Transverse colon (tissue), 4 donors: Measurements from ENCODE around the gene APOBEC3C. TPM values are rescaled to one million over a fixed set of nuclear protein-coding genes. Genes with fewer than 3 reads are reported as not detected.
"Not testable (repeated sequence)": the region's sequence is repeated elsewhere in the genome, so short reads cannot be mapped to it uniquely, and the experiment has no call there.

Source experiments
- DNase-seq: peaks from one replicate; pipeline ENCODE4 v3.0.0-alpha.2; 2019
- H3K27ac ChIP-seq, 4 donors: fragments of 200-600 bp; sonication (generic); 2 replicates each; pipeline ENCODE4 v1.5.1; 2016 to 2018; ENCODE audit warnings: inconsistent platforms in 4 of 4
- H3K27me3 ChIP-seq: fragments of 200-600 bp; sonication (generic); 2 replicates; pipeline ENCODE4 v1.5.1; 2017; ENCODE audit warnings: inconsistent platforms
- H3K36me3 ChIP-seq, 4 donors: fragments of 200-600 bp; sonication (generic); 2 replicates each; pipeline ENCODE4 v1.5.1; 2017 to 2019; ENCODE audit warnings: inconsistent platforms in 4 of 4
- H3K4me1 ChIP-seq, 4 donors: fragments of 200-600 bp; sonication (generic); 2 replicates each; pipeline ENCODE4 v1.5.1; 2017 to 2020; ENCODE audit warnings: inconsistent platforms in 4 of 4
- H3K4me3 ChIP-seq, 4 donors: fragments of 200-600 bp; sonication (generic); 1 replicate in 1 of 4; 2 replicates in 3 of 4; pipeline versions ENCODE4 v1.5.1 to v1.6.1; 2017 to 2019; ENCODE audit warnings: inconsistent platforms in 4 of 4
- H3K9me3 ChIP-seq, 2 donors: fragments of 200-600 bp; sonication (generic); 2 replicates each; pipeline ENCODE4 v1.5.1; 2017 to 2019; ENCODE audit warnings: inconsistent platforms in 2 of 2
- CTCF ChIP-seq, 5 experiments: fragments of 200-600 bp in 3 of 5; fragments of 450-650 bp in 2 of 5; sonication (generic) in 3 of 5; IDR thresholded peaks; 1 replicate in 2 of 5; 2 replicates in 3 of 5; pipeline ENCODE4 v1.5.1; 2016 to 2017; ENCODE audit warnings: antibody characterized with exemption in 5 of 5, inconsistent platforms in 3 of 5, mild to moderate bottlenecking in 2 of 5, moderate library complexity in 1 of 5
- EP300 ChIP-seq: sonication (generic); formaldehyde crosslinking; IDR thresholded peaks from one replicate; pipeline ENCODE4 v1.6.1; 2017; ENCODE audit warnings: antibody characterized with exemption, low read depth
- POLR2A ChIP-seq: fragments of 450-650 bp; IDR thresholded peaks from one replicate; pipeline ENCODE4 v1.6.1; 2016; ENCODE audit warnings: antibody characterized with exemption, mild to moderate bottlenecking, moderate library complexity
- POLR2AphosphoS5 ChIP-seq, 3 donors: sonication (generic); formaldehyde crosslinking; IDR thresholded peaks; one replicate each; pipeline ENCODE4 v1.6.1; 2016; ENCODE audit warnings: antibody characterized with exemption in 3 of 3
- WGBS, 2 donors: methylation state at CpG; one replicate each; pipeline ENCODE4 v1.1.5; 2018; ENCODE audit warnings: low coverage in 1 of 2; 5-methylcytosine and 5-hydroxymethylcytosine counted together
- in situ Hi-C, 4 donors: fragments of 200-750 bp; cut with MboI; loops; one replicate each; pipeline versions ENCODE4 v1.15.0 to v1.15.1; 2017; ENCODE audit warnings: low sequenced_read_pairs in 3 of 4, low pct_ligation_motif_present in 1 of 4, low pct_unique_long_range_greater_than_20kb in 1 of 4
- intact Hi-C: fragments of 100-400 bp; cut with DNase I; formaldehyde crosslinking; loops from one replicate; pipeline ENCODE4 v1.15.1; 2023; ENCODE audit warnings: low total_unique reads
- total RNA-seq, 4 donors: library from RNA; depleted of rRNA; stranded (reverse); fragments of >200 nt; gene quantifications; one replicate each; pipeline ENCODE4 v1.1.0, GENCODE V29; 2016

The APOBEC3C gene
- total RNA-seq, 4 donors from 2014 or later, result 1.2 to 9.1 (median 7.5) TPM

DNA sequence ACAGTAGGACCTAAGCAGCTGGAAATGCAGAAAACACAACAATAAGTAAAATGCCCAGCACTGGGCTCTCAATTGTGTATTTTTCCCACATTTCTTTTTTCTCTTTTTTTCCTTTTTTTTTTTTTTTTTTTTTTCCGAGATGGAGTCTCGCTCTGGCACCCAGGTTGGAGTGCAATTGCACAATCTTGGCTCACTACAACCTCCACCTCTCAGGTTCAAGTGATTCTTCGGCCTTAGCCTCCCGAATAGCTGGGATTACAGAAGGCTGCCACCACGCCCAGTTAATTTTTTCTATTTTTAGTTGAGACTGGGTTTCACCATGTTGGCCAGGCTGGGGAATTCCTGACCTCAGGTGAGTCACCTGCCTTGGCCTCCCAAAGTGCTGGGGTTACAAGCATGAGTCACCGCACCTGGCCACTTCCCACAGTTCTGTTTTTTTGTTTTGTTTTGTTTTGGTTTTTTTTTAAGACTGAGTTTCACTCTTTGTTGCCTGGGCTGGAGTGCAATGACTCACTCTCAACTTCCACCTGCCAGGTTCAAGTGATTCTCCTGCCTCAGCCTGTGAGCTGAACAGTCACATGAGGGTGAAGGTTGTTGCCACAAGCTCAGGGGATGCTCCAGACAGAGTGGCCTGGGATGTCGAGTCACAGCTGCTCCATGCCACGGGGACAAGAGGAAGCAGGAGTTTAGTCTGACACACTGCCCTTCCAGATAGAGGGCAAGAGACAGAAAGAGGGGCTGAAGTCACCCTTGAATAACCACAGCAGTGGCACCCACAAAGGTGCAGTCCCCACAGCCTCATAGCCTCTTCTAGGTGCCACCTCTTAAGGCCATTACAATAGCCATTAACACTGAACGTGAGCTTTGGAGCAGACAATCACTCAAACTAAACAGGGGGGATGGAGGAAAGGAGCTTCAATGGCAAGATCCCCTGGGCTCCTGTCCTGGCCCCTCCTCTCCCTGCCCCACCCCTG is 29.0 kb upstream of the APOBEC3C start:
- H3K4me3 ChIP-seq, H3K36me3 ChIP-seq, H3K27me3 ChIP-seq, in situ Hi-C loops, H3K9me3 ChIP-seq: not testable (repeated sequence)
- TF ChIP-seq POLR2AphosphoS5 (IDR thresholded peaks at IDR 0.05), result peak in 1 of 3 donors; percentile 47
- peaks cover 0 to 28% (median 13%) of the 10 kb centered on the region in 4 donors for H3K4me1 ChIP-seq
- WGBS, 2 donors, result 48% methylated on average over 9 of the region's 9 CpGs; no CpG with 5 or more reads in 1 of the 2 donors
- peak overlapping the region in 3 of 4 donors; percentile 10 to 61 (median 24) for H3K27ac ChIP-seq
- peak; percentile 78 for DNase-seq
- intact Hi-C loops, result loop anchor here (5.0 kb wide), 1 partner anchor 118 kb away; no protein-coding TSS in a partner anchor

DNA sequence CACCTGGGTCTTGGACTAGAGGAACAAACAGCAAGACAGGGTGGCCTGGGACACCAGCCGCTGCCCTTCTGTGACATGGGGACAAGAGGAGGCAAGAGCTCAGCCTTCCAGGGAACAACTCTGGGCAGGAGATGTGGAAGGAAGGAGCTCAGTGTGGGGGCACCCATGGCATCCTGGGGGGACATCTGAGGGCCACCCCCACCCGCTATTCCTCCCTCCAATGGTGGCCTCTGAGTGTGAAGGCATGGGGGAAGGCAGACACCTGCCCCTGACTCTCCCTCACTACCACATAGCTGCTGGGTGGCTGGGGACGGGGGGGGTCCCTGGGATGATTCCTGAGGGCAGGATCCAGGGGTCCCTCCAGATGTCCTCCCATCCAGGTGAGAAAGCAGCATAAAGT is 27.4 kb upstream of the APOBEC3C start:
- no peak for DNase-seq
- Histone ChIP-seq H3K27me3 (no peaks in the 10 kb centered on the region), H3K27ac (no peak overlapping the region), H3K4me1 (peaks cover 0 to 14% (median 6%) of the 10 kb centered on the region in 4 donors), H3K4me3 (no peak overlapping the region), H3K36me3 (no peaks in the 10 kb centered on the region), H3K9me3 (no peaks in the 10 kb centered on the region)
- intact Hi-C loops (no loop called here), in situ Hi-C loops (no loop called here)
- no peak for TF ChIP-seq POLR2AphosphoS5 (IDR thresholded peaks at IDR 0.05)
- no peak for TF ChIP-seq EP300
- TF ChIP-seq CTCF (IDR thresholded peaks at IDR 0.05), result no peak
- TF ChIP-seq POLR2A, result no peak
- WGBS, 2 donors, result 100% methylated on average over 2 of the region's 3 CpGs; no CpG with 5 or more reads in 1 of the 2 donors

DNA sequence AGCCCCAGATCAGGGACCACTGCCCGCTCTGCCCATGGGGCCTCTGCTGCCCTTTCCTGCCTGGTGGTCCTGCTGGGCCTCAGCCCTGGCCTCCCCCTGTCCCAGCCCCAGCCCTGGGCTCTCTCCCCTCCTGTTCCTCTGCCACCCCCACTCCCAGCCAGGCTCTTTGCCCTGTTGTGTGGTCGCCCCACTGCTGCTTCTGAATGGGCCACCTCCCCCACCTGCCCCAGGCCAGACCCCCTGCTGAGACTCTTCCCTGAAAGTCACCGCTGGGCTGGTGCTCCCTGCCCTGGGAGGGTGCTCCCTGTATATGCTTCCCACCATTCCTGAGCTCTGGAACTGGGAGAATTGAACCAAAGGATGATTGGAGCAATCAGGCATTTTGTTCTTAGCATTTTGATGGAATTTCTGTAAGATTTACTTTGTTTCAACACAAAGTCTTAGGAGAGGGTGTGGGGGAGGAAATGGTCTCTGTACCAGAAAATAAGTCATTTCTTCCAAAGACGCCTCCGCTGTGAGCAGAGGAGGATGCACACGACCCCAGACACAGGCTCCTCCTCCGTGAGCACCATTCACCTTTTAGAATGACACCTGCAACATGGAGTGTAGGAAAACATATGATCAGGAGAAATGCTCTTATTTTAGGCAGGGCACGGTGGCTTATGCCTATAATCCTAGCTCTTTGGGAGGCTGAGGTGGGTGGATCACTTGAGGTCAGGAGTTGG is 26.7 kb upstream of the APOBEC3C start:
- no peaks in the 10 kb centered on the region for H3K27me3 ChIP-seq
- WGBS, 2 donors, result 93 to 94% methylated on average over 5 to 8 of the region's 8 CpGs
- H3K4me1 ChIP-seq, result peaks cover 0 to 7% (median 4%) of the 10 kb centered on the region in 4 donors
- in situ Hi-C loops (no loop called here), intact Hi-C loops (no loop called here)
- no peak for DNase-seq
- no peaks in the 10 kb centered on the region for H3K9me3 ChIP-seq
- H3K4me3 ChIP-seq, result no peak overlapping the region
- no peak overlapping the region for H3K27ac ChIP-seq
- TF ChIP-seq POLR2AphosphoS5 (IDR thresholded peaks at IDR 0.05) (no peak), POLR2A (no peak), EP300 (no peak), CTCF (IDR thresholded peaks at IDR 0.05) (no peak)
- no peaks in the 10 kb centered on the region for H3K36me3 ChIP-seq

DNA sequence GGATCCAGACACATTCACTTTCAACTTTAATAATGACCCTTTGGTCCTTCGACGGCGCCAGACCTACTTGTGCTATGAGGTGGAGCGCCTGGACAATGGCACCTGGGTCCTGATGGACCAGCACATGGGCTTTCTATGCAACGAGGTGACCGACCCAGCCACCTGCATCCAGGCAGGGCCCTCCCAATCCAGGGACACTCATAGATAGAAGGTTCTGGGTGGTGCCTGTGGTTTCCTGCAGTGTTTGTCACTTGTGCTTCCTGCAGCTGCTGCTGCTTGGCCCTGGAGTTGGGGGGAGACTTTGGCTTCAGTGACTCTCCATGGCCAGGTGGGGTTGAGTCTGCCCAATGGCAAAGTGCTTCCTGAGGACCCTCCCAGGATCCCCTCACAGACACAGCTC is 24.6 kb upstream of the APOBEC3C start:
- Histone ChIP-seq H3K4me1 (no peaks in the 10 kb centered on the region), H3K27ac (no peak overlapping the region), H3K4me3 (no peak overlapping the region), H3K9me3 (no peaks in the 10 kb centered on the region), H3K36me3 (no peaks in the 10 kb centered on the region), H3K27me3 (no peaks in the 10 kb centered on the region)
- intact Hi-C loops (no loop called here), in situ Hi-C loops (no loop called here)
- 89 to 100% methylated on average over 4 to 6 of the region's 6 CpGs for WGBS, 2 donors
- DNase-seq, result no peak
- TF ChIP-seq EP300 (no peak), CTCF (IDR thresholded peaks at IDR 0.05) (no peak), POLR2AphosphoS5 (IDR thresholded peaks at IDR 0.05) (no peak), POLR2A (no peak)

GRCh38 chr22:38992871-38993371 is 21.1 kb upstream of the APOBEC3C start:
- H3K9me3 ChIP-seq, H3K4me1 ChIP-seq, in situ Hi-C loops, intact Hi-C loops, H3K27ac ChIP-seq, H3K27me3 ChIP-seq, H3K36me3 ChIP-seq, H3K4me3 ChIP-seq: not testable (repeated sequence)
- DNase-seq, result peak; percentile 36
- 38% methylated on average over 8 of the region's 12 CpGs; no CpG with 5 or more reads in 1 of the 2 donors for WGBS, 2 donors
